Colonic mucosa (tissue), 4 donors: ENCODE measurements around the gene MPIG6B. TPM values are rescaled to one million over a fixed set of nuclear protein-coding genes. Genes with fewer than 3 reads are reported as not detected.

ENCODE experiments used
- DNase-seq: peaks from one replicate; pipeline ENCODE4 v3.0.0-alpha.2; 2020
- H3K27ac ChIP-seq: fragments of 200-600 bp; one replicate; pipeline ENCODE4 v1.8.0; 2021
- H3K27me3 ChIP-seq: fragments of 200-600 bp; one replicate; pipeline ENCODE4 v1.8.0; 2021
- H3K36me3 ChIP-seq: fragments of 200-600 bp; one replicate; pipeline ENCODE4 v1.8.0; 2021
- H3K4me1 ChIP-seq: fragments of 200-600 bp; one replicate; pipeline ENCODE4 v1.8.0; 2021; ENCODE audit warnings: mild to moderate bottlenecking
- H3K4me3 ChIP-seq: fragments of 200-600 bp; one replicate; pipeline ENCODE4 v1.8.0; 2021
- H3K9ac ChIP-seq, 2 donors: one replicate each; pipeline ENCODE4 v1.7.0; 2013; ENCODE audit warnings: control low read depth in 2 of 2, low read depth in 2 of 2, low read length in 2 of 2
- H3K9me3 ChIP-seq: fragments of 200-600 bp; one replicate; pipeline ENCODE4 v1.8.0; 2021
- CTCF ChIP-seq: fragments of 200-600 bp; IDR thresholded peaks from one replicate; pipeline ENCODE4 v1.8.0; 2022; ENCODE audit warnings: antibody characterized with exemption, mild to moderate bottlenecking
- intact Hi-C: fragments of 100-400 bp; cut with DNase I; formaldehyde crosslinking; loops from one replicate; pipeline ENCODE4 v1.14.1; 2022
- microRNA-seq: library from miRNA; unstranded; fragments of <30 nt; microRNA quantifications from one replicate; pipeline ENCODE4, GENCODE V29; 2019
- total RNA-seq, 2 donors: library from RNA; stranded (reverse); fragmentation: NEBNext Ultra II Directional in 1 of 2; extraction: Animal tissue kit (Norgen Biotek cat#: 25700) in 1 of 2; gene quantifications; one replicate each; pipeline ENCODE4 v1.2.1, GENCODE V29; 2021
- donor health status: healthy.
- donor health status: DM: no; HTN: no; CAD: no.
- donor health status: DM: no; HTN: no; CAD: no.

Gene MPIG6B
- total RNA-seq, 2 donors from 2014 or later, result 0.19 to 0.57 TPM

GRCh38 chr6:31775184-31775583 is 52.0 kb downstream of the MPIG6B start:
- DNase-seq, result peak; percentile 80
- Histone ChIP-seq H3K4me3 (no peak overlapping the region), H3K9me3 (no peaks in the 10 kb centered on the region), H3K27me3 (no peaks in the 10 kb centered on the region), H3K9ac (peak overlapping the region; percentile 45 to 51), H3K4me1 (peaks cover 4% of the 10 kb centered on the region), H3K36me3 (no peaks in the 10 kb centered on the region), H3K27ac (peak overlapping the region; percentile 33)
- TF ChIP-seq CTCF, result no peak
- intact Hi-C loops, result no loop called here

GRCh38 chr6:31775633-31776484 is 52.7 kb downstream of the MPIG6B start:
- no peak for TF ChIP-seq CTCF
- intact Hi-C loops, result no loop called here
- Histone ChIP-seq H3K27ac (peak overlapping the region; percentile 33), H3K27me3 (no peaks in the 10 kb centered on the region), H3K36me3 (no peaks in the 10 kb centered on the region), H3K9ac (peak overlapping the region in 1 of 2 donors; percentile 84), H3K4me1 (peaks cover 4% of the 10 kb centered on the region), H3K4me3 (no peak overlapping the region), H3K9me3 (no peaks in the 10 kb centered on the region)
- no peak for DNase-seq

Small RNA genes within 50 kb of the gene (microRNA-seq; reads per million reads assigned to microRNA genes)
- gene MIR4646, result not detected

Other genes starting within 250 kb of the MPIG6B start
- gene MICB, start 225.2 kb upstream of the MPIG6B start, total RNA-seq, result 1 to 10 TPM; 5.6 to 6.7 TPM
- gene MCCD1, start 194.4 kb upstream of the MPIG6B start, total RNA-seq, result not detected
- gene DDX39B, start 181.4 kb upstream of the MPIG6B start, total RNA-seq, result 100 to 1,000 TPM; 213 to 422 TPM
- gene ATP6V1G2, start 176.8 kb upstream of the MPIG6B start, total RNA-seq, result under 1 TPM; 0.57 to 0.85 TPM
- 10 to 100 TPM; 16.1 to 18.8 TPM for gene NFKBIL1, start 175.8 kb upstream of the MPIG6B start, total RNA-seq
- gene LTA, start 151.1 kb upstream of the MPIG6B start, total RNA-seq, result 1 to 10 TPM in 1 of 2 donors, under 1 TPM in 1; 0.35 to 2.4 TPM
- gene TNF, start 147.8 kb upstream of the MPIG6B start, total RNA-seq, result 1 to 10 TPM in 1 of 2 donors, under 1 TPM in 1; 0.48 to 1.4 TPM
- 1 to 10 TPM; 3.4 to 5.7 TPM for gene LTB, start 140.9 kb upstream of the MPIG6B start, total RNA-seq
- 1 to 10 TPM; 4.8 to 9.2 TPM for gene LST1, start 137.1 kb upstream of the MPIG6B start, total RNA-seq
- gene NCR3, start 130.4 kb upstream of the MPIG6B start, total RNA-seq, result under 1 TPM; 0.67 to 0.90 TPM
- 10 to 100 TPM in 1 of 2 donors, 1 to 10 TPM in 1; 5.0 to 20.7 TPM for gene AIF1, start 108.1 kb upstream of the MPIG6B start, total RNA-seq
- 100 to 1,000 TPM; 107 to 171 TPM for gene PRRC2A, start 102.7 kb upstream of the MPIG6B start, total RNA-seq
- gene BAG6, start 70.7 kb upstream of the MPIG6B start, total RNA-seq, result 100 to 1,000 TPM; 266 to 337 TPM
- gene APOM, start 67.5 kb upstream of the MPIG6B start, total RNA-seq, result 1 to 10 TPM; 1.6 to 2.4 TPM
- gene C6orf47, start 62.6 kb upstream of the MPIG6B start, total RNA-seq, result 10 to 100 TPM; 28.3 to 32.8 TPM
- gene GPANK1, start 58.4 kb upstream of the MPIG6B start, total RNA-seq, result 10 to 100 TPM; 11.0 to 14.9 TPM
- gene CSNK2B, start 57.3 kb upstream of the MPIG6B start, total RNA-seq, result 100 to 1,000 TPM; 140 to 152 TPM
- 1 to 10 TPM; 4.4 to 9.0 TPM for gene LY6G5B, start 53.4 kb upstream of the MPIG6B start, total RNA-seq
- gene LY6G5C, start 42.3 kb upstream of the MPIG6B start, total RNA-seq, result 1 to 10 TPM; 1.9 to 2.8 TPM
- 10 to 100 TPM; 56.8 to 65.2 TPM for gene ABHD16A, start 20.0 kb upstream of the MPIG6B start, total RNA-seq
- not detected for gene LY6G6F, start 16.5 kb upstream of the MPIG6B start, total RNA-seq
- not detected for gene LY6G6D, start 8.0 kb upstream of the MPIG6B start, total RNA-seq
- gene LY6G6C, start 1.6 kb upstream of the MPIG6B start, total RNA-seq, result 1 to 10 TPM in 1 of 2 donors, not detected in 1; 2.3 TPM
- gene DDAH2, start 5.9 kb downstream of the MPIG6B start, total RNA-seq, result 10 to 100 TPM; 92.1 to 98.7 TPM
- 100 to 1,000 TPM; 622 to 646 TPM for gene CLIC1, start 13.2 kb downstream of the MPIG6B start, total RNA-seq
- gene MSH5, start 16.6 kb downstream of the MPIG6B start, total RNA-seq, result 10 to 100 TPM; 13.3 to 34.2 TPM
- gene SAPCD1, start 39.3 kb downstream of the MPIG6B start, total RNA-seq, result 1 to 10 TPM; 1.7 to 8.9 TPM
- 10 to 100 TPM in 1 of 2 donors, 1 to 10 TPM in 1; 6.1 to 10.1 TPM for gene VWA7, start 54.0 kb downstream of the MPIG6B start, total RNA-seq
- 100 to 1,000 TPM in 1 of 2 donors, 10 to 100 TPM in 1; 40.8 to 136 TPM for gene VARS1, start 72.4 kb downstream of the MPIG6B start, total RNA-seq
- gene LSM2, start 83.6 kb downstream of the MPIG6B start, total RNA-seq, result 10 to 100 TPM; 37.6 to 61.3 TPM
- 1 to 10 TPM in 1 of 2 donors, under 1 TPM in 1; 0.98 to 1.4 TPM for gene HSPA1L, start 91.9 kb downstream of the MPIG6B start, total RNA-seq
- 100 to 1,000 TPM; 248 to 397 TPM for gene HSPA1A, start 92.2 kb downstream of the MPIG6B start, total RNA-seq
- gene HSPA1B, start 104.4 kb downstream of the MPIG6B start, total RNA-seq, result 100 to 1,000 TPM; 278 to 543 TPM
- 10 to 100 TPM; 33.8 to 47.4 TPM for gene NEU1, start 139.4 kb downstream of the MPIG6B start, total RNA-seq
- 100 to 1,000 TPM; 546 to 779 TPM for gene SLC44A4, start 155.6 kb downstream of the MPIG6B start, total RNA-seq
- gene EHMT2, start 174.3 kb downstream of the MPIG6B start, total RNA-seq, result 10 to 100 TPM; 28.4 to 52.1 TPM
- 1 to 10 TPM; 2.0 to 4.9 TPM for gene ZBTB12, start 178.7 kb downstream of the MPIG6B start, total RNA-seq
- 10 to 100 TPM in 1 of 2 donors, 1 to 10 TPM in 1; 7.8 to 15.2 TPM for gene C2, start 204.3 kb downstream of the MPIG6B start, total RNA-seq
- gene CFB, start 222.7 kb downstream of the MPIG6B start, total RNA-seq, result 10 to 100 TPM; 20.4 to 60.6 TPM
- 10 to 100 TPM; 50.3 to 55.6 TPM for gene NELFE, start 235.6 kb downstream of the MPIG6B start, total RNA-seq
- 10 to 100 TPM; 52.5 to 81.1 TPM for gene SKIC2, start 235.8 kb downstream of the MPIG6B start, total RNA-seq
- 10 to 100 TPM; 13.0 to 16.1 TPM for gene DXO, start 248.8 kb downstream of the MPIG6B start, total RNA-seq